ENCODE results near the gene PRRT4. TPM values are rescaled to one million over a fixed set of nuclear protein-coding genes. Genes with fewer than 3 reads are reported as not detected.

Gene PRRT4
- total RNA-seq, 1 experiment from 2014 or later = not detected

- intact Hi-C loops (cut with micrococcal nuclease) = no loop called here
- H3K9me3 Mint-ChIP-seq (ENCODE audit: unreplicated experiment) = no peaks in the 10 kb centered on the region
- H3K4me3 Mint-ChIP-seq (ENCODE audit: unreplicated experiment) = no peak overlapping the region
- no peak for TF ChIP-seq CTCF (IDR thresholded peaks at IDR 0.05; ENCODE audit: unreplicated experiment)
- BruUV-seq (replicated peaks) = no TSS peak
- CTCF ChIA-PET = interaction anchor here (0.8 to 0.9 kb wide), 2 partner anchors 35 to 47 kb away, joined by 3 to 6 read pairs; no protein-coding TSS in a partner anchor
- peaks cover 7% of the 10 kb centered on the region for H3K4me1 Mint-ChIP-seq (ENCODE audit: insufficient read depth, unreplicated experiment)
- peaks cover 34% of the 10 kb centered on the region for H3K27me3 Mint-ChIP-seq (ENCODE audit: insufficient read depth, unreplicated experiment)
- POLR2A ChIA-PET = no interaction called here
- DNase-seq (ENCODE audit: unreplicated experiment) = no peak
- no peaks in the 10 kb centered on the region for H3K36me3 Mint-ChIP-seq (ENCODE audit: insufficient read depth, unreplicated experiment)
- no peak overlapping the region for H3K27ac Mint-ChIP-seq (ENCODE audit: low read depth, unreplicated experiment)
Observed at GRCh38 chr7:128352153-128352537, 9.3 kb downstream of the PRRT4 start.

DNA sequence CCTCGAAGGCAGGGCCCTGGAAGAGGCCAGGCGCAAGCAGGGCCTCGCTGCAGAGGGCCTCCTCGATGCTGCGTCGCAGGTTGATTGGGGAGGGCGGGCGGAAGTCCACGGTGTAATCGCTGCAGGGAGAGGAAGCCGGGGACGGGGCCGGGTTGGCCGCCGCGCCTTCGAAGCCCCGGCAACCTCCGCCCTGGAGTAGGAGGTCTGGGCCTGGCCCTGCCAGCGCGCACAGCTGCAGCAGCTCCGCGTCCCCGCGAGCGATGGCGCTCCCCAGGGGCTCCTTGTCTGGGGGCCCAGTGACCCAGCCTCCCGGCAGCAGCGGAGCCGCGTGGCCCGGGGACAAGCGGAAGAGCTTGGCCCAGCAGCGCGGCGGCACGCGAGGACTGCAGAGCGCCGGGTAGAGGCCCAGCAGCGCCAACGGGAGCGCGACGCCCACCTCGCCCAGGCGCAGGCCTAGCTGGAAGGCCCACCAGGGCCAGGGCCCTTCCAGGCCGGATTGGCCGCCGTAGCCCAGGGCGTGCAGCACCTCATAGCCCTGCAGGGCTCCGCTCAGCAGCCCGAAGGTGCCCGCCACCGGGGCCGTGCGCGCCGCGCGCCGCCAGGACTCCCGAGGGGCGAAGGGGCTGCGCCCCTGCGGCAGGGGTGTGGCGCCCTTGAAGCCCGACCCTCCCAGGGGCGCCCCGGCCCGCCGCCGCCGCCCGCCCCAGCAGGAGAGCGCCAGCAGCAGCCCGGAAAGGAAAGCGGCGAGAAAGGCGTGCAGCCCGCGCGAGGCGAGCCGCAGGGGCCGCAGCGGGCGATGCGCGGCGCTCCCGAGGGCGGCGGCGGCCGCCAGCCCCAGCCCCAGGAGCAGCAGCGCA lies 10.0 kb downstream of the PRRT4 start:
- H3K27me3 Mint-ChIP-seq (ENCODE audit: insufficient read depth, unreplicated experiment) = peaks cover 34% of the 10 kb centered on the region
- H3K36me3 Mint-ChIP-seq (ENCODE audit: insufficient read depth, unreplicated experiment) = no peaks in the 10 kb centered on the region
- H3K27ac Mint-ChIP-seq (ENCODE audit: low read depth, unreplicated experiment) = no peak overlapping the region
- ChIA-PET POLR2A (no interaction called here), CTCF (interaction anchor here (0.6 to 8.8 kb wide), 3 partner anchors 36 to 92 kb away, joined by 3 to 372 read pairs (median 5); no protein-coding TSS in a partner anchor)
- no peak overlapping the region for H3K4me3 Mint-ChIP-seq (ENCODE audit: unreplicated experiment)
- H3K9me3 Mint-ChIP-seq (ENCODE audit: unreplicated experiment) = no peaks in the 10 kb centered on the region
- no TSS peak for BruUV-seq (replicated peaks)
- no peak for TF ChIP-seq CTCF (IDR thresholded peaks at IDR 0.05; ENCODE audit: unreplicated experiment)
- no peak for DNase-seq (ENCODE audit: unreplicated experiment)
- intact Hi-C loops (cut with micrococcal nuclease) = no loop called here
- peaks cover 7% of the 10 kb centered on the region for H3K4me1 Mint-ChIP-seq (ENCODE audit: insufficient read depth, unreplicated experiment)

- TF ChIP-seq CTCF (IDR thresholded peaks at IDR 0.05; ENCODE audit: unreplicated experiment) = no peak
- no TSS peak for BruUV-seq (replicated peaks)
- ChIA-PET POLR2A (interaction anchor here (0.7 to 4.2 kb wide), 2 partner anchors 36 to 1859 kb away, joined by 3 to 18 read pairs; no protein-coding TSS in a partner anchor), CTCF (interaction anchor here (0.6 to 8.8 kb wide), 4 partner anchors 21 to 93 kb away, joined by 3 to 372 read pairs (median 4); no protein-coding TSS in a partner anchor)
- Mint-ChIP-seq H3K4me3 (ENCODE audit: unreplicated experiment) (no peak overlapping the region), H3K27me3 (ENCODE audit: insufficient read depth, unreplicated experiment) (peaks cover 34% of the 10 kb centered on the region), H3K27ac (ENCODE audit: low read depth, unreplicated experiment) (no peak overlapping the region), H3K36me3 (ENCODE audit: insufficient read depth, unreplicated experiment) (no peaks in the 10 kb centered on the region), H3K9me3 (ENCODE audit: unreplicated experiment) (no peaks in the 10 kb centered on the region), H3K4me1 (ENCODE audit: insufficient read depth, unreplicated experiment) (peaks cover 7% of the 10 kb centered on the region)
- intact Hi-C loops (cut with micrococcal nuclease) = no loop called here
- no peak for DNase-seq (ENCODE audit: unreplicated experiment)
Observed at GRCh38 chr7:128350708-128351295, 10.7 kb downstream of the PRRT4 start.

DNA sequence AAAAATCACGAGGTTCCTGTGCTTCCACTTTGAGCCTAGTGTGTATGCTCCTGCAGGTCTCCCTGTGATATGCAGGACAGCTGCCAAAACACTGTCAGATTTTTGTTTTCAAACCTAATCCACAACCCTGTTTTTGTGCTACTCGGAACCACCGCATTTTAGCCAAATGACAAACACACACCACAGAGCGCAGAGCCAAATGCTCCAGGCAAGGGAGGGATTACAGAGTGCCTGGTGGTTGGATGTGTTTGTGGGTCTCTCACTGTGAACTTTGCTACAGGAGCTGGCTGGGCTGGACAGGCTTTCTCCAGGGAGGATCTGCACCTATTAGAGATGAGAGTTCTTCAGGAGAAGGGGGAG lies 12.0 kb downstream of the PRRT4 start:
- no peak for DNase-seq (ENCODE audit: unreplicated experiment)
- Mint-ChIP-seq H3K27me3 (ENCODE audit: insufficient read depth, unreplicated experiment) (peaks cover 33% of the 10 kb centered on the region), H3K36me3 (ENCODE audit: insufficient read depth, unreplicated experiment) (no peaks in the 10 kb centered on the region), H3K9me3 (ENCODE audit: unreplicated experiment) (no peaks in the 10 kb centered on the region), H3K4me3 (ENCODE audit: unreplicated experiment) (no peak overlapping the region), H3K27ac (ENCODE audit: low read depth, unreplicated experiment) (no peak overlapping the region), H3K4me1 (ENCODE audit: insufficient read depth, unreplicated experiment) (peaks cover 7% of the 10 kb centered on the region)
- no peak for TF ChIP-seq CTCF (IDR thresholded peaks at IDR 0.05; ENCODE audit: unreplicated experiment)
- CTCF ChIA-PET = interaction anchor here (1.0 to 8.8 kb wide), 6 partner anchors 19 to 111 kb away, joined by 3 to 372 read pairs (median 22); no protein-coding TSS in a partner anchor
- POLR2A ChIA-PET = interaction anchor here (4.2 kb wide), 1 partner anchor 37 kb away, joined by 18 read pairs; no protein-coding TSS in a partner anchor
- no TSS peak for BruUV-seq (replicated peaks)
- intact Hi-C loops (cut with micrococcal nuclease) = no loop called here
